Activated CD8-positive, alpha-beta memory T cell treated with anti-CD3 and anti-CD28 coated beads, Interleukin-2, amount 50 U/mL, for 1 hour (primary cell): ENCODE measurements around the gene MAST4.

Source experiments
- DNase-seq: peaks from one replicate; pipeline ENCODE4 v3.0.0-alpha.2; 2020; ENCODE audit errors: extremely low read depth

MAST4 gene

DNA sequence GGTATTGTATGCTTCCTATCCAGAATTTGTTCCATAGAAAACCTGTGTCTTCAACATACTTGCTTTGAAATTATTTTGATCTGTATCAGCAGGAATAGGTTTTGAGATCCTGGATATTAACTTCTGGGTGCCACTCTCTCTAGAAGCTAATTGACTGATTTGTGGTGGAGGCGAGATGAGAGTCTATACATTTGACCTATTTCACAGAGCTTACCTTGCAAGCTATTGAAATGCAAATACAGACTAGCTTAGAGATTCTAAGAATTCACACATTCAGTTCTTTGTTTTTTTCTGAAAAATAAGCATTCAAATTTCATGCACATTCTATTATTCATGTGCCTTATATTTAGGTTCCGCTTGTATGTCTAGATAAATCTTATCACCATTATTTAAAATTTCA, 246.3 kb downstream of the MAST4 start:
- DNase-seq = no peak

DNA sequence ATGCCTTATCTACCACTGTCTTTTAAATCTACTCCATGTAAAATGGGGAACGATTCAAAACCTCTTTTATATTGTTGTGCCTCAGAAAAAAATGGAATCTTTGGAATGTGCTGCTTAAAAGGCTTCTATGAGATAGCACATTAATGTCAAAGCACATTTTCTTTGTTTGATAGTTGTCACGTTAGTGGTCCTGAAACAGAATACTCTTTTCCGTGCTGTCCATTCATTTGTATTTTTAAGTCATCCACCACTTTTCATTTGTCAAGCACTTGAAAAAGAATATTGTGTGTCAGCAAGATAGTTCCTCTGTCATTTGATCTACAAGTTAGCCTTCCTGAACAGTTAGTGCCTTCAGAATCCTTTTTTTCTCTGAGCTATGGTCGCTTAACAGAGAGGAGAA, 246.9 kb downstream of the MAST4 start:
- no peak for DNase-seq

DNA sequence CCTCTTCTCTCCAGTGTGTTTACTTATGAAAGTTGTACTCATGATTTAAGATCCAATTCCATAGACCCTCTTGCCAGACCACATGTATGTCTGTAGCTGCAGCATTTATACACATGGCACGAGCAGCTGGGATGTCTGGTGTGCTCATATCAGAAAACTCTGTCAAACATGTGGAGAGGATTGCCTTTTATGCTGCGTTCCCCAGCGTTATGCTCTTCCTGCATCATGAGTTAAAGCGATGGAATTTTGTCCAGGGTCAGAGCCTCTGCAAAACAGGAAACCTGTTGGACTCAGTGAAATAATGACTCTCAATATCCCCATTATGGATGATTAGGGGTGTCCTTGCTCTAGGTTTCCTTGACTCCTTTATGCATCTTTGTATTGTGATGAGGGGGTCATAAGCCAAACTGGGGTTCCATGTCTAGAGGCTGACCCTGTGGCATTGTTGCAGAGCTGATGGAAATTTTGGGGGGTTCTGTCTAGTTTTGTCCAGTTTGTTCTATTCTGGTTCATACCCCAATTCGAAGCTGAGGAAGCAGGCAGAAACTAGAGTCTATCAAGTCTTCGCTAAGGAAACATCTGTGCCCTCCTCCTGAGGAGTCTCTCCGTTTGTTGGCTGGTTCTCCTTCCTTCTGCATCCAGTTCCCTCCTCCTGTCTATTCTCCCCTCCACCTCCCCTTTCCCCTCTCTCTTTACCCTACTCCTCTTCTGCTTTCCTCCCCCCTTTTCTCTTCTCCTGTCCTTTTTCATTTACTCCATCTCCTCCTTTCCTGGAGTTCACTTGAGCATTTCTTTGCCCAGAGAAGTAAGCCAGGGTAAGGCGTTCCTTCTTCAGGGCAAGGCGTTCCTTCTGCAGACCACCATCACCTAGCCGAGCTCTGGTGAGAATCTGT, 252.8 kb downstream of the MAST4 start:
- DNase-seq = no peak

DNA sequence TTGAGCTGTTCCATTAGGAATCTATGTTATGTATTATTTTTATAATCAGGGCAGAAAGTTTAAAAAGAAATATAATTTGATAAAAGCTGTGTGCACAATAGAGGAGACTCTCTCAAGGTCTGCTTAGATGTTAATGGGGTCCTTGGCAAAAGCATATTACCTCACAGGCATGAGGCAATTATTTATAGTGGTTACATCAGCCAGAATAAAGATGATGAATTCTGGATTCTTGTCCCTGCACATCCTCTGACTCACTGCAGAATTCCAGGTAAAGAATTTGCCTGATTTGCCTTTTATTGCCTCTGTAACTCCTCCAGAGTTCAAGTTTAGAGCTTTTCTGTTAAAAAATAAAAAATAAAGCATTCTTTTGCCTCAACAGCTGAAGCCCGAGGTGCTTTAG, 253.6 kb downstream of the MAST4 start:
- DNase-seq = no peak

DNA sequence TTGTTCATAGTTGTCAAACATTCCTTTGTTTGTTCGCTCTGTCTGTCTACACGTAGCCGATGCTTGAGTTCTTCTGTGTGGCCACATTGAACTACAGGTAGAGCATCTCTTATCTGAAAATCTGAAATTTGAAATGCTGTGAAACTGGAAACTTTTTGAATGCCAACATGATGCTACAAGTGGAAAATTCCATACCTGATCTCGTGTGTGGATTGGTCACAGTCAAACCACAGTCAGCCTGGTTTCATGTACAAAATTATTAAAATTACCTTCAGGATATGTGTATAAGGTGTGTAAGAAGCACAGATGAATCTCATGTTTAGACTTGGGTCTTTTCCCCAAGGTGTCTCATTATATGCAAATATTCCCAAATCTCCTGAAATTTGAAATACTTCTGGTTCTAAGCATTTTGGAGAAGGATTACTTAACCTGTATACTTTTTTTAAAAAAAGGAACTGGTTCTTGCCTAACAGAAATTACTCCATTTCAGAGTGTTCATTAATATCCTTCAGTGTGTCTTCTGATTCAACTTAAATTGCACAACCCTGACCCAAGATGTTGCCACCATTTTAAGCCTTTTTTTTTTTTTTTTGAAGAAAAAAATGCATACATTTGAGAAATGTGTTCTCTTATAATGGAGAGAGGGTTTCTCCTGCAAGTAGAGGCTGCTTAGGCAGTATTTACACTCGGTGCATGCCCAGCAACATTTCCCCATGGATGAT, 254.3 kb downstream of the MAST4 start:
- DNase-seq = no peak

DNA sequence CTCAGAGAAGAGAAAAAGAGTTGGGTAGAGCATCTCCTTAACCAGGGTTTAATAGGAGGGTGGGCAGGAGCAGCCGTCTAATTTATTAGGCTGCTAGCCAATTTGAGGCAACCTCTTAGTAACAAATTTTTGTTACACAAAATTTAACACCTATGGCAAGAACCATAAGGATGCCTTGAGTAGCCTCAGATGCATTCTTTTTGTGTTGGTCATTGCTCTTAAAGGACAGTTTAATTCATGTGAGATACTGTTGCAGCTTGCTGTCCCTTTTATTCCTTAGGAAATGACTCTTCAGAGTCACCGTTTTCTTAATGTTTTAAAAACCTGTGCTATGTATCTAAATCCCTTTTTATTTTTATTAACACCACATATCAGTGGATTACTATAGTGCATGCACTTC, 255.1 kb downstream of the MAST4 start:
- no peak for DNase-seq

DNA sequence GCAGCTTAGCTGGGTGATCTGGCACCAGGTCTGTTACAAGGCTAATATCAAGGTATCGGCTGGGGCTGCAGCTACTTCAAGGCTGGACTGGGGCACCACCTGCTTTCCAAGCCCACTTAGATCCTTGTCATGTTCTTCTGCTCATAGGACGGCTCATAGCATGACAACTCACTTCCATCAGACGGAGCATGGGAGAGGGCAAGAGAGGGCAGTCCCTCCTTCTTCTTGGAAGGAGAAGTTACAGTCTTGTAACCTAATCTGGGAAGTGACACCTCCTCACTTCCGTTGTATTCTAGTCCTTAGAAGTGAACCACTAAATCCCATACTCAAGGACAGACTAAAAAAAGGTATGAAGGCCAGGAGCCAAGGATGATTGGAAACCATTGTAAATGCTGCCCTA, 258.2 kb downstream of the MAST4 start:
- DNase-seq = no peak

DNA sequence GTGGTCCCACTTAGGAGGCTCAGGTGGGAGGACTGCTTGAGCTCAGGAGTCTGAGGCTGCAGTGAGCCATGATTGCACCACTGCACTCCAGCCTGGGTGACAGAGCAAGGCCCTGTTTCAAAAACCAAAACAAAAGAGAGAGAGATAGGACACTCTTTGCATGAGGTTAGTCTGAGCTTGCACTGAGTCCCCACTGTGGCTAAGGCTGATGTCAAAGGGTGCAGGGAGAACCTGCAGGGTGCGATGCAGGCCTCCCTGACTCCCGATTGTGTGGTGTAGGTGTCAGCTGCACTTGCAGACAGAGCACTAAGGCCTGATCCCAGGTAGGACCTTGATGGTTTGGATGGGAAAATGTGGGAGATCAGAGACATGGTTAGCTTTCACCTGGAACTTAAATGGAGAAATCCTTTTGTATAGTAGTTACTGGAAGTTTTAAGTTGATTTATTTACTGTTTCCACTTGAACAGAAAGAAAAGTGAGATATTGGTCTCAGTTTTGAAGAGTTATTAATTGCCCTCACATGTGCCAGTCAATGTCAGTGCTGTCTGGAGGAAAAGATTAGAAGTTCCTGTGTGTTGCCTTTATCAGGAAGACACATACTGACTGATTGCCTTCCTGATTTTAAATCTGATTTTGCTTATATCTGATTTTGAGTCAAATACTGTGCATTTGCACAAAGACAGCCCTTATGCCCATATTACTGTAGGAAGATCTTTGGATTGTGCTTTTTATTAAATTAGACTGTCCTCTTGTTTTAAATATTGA, 260.0 kb downstream of the MAST4 start:
- no peak for DNase-seq

DNA sequence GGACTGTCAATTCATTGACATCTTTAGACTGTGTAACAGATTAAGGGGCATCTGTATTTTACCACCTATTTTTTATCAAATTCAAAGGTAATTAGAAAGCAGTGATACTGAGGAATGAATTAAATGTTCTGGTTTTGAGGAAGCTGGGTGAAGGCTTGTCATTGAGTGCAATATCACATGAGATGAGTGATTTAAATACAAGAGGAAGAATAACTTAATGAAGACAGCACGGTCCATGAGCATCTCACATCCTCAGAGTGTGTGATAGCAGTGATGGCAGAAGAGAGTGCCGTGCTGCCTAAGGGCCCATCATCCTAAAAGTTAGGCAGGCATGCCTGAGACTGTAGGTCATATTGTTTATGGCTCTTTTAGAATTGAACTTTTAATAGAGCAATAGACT, 263.3 kb downstream of the MAST4 start:
- DNase-seq = no peak

DNA sequence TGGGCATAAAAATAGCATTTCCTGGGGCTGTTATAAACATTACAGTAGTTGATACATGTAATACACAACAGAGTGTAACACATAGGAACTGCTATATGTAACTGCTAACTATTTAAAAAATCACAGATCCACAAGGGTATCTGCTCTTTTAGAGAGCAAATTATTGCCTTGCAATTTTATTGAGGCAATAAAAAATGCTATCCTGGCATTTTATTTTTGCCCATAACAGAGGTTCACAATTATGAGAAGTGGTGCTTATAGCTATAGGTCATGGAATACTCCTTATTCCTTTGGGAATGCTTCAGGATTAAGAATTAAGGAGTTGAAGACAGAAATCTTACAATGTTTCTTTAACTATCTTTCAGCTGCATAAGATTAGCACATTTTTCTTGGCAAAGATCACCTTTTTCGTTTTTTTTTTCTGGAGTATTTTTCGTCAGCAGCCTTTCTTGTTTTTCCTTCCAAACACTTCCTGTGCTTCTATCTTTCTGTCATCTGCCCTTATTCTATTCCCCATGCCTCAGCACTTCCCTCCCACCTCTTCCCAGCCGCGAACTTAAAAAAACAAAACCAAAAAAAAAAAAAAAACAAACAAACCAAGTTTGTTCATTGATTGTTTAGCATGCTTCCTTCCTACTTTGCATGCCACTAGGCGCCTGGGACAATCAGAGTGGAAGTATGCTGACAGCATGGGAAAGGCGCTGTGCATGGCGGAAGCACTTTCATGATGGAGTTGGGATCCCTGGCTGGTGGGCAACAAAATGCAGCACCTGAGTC, 264.2 kb downstream of the MAST4 start:
- no peak for DNase-seq

DNA sequence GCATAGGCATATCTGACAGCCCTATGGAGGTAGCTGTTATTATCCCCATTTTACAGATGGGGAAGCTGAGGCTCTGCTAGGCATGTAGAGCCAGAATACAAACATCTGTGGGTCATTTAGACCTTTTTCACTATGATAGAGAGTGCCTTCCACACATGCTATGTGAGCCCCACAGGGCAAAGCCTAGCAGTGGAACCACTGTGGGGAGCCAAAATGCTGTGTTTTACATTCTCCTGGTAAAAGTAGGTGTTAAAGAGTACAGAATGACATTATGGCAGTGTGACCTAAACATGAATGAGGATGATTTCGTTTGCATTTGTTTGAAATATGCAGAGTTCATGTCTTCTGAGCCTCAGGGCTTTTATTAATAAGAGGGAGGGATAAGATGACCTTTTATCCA, 265.2 kb downstream of the MAST4 start:
- DNase-seq = no peak

DNA sequence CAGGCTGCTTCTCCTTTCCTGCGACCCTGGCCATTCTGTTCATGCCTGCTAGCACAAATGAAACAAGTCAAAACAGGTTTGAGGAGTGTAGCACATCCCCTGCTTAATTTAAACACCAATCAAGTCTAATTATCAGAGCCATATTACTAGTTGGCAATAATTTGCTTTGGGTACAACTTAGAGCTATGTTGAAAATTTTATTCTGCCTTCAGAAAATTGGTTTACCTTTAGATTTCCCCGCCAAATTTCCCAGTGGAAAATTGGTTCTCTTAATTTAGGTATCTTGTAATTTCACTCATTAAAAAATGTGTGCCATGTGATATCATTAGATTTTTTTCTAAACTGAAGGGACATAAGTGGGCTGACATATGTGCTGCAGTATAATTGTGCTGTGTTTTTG, 265.8 kb downstream of the MAST4 start:
- DNase-seq = no peak

DNA sequence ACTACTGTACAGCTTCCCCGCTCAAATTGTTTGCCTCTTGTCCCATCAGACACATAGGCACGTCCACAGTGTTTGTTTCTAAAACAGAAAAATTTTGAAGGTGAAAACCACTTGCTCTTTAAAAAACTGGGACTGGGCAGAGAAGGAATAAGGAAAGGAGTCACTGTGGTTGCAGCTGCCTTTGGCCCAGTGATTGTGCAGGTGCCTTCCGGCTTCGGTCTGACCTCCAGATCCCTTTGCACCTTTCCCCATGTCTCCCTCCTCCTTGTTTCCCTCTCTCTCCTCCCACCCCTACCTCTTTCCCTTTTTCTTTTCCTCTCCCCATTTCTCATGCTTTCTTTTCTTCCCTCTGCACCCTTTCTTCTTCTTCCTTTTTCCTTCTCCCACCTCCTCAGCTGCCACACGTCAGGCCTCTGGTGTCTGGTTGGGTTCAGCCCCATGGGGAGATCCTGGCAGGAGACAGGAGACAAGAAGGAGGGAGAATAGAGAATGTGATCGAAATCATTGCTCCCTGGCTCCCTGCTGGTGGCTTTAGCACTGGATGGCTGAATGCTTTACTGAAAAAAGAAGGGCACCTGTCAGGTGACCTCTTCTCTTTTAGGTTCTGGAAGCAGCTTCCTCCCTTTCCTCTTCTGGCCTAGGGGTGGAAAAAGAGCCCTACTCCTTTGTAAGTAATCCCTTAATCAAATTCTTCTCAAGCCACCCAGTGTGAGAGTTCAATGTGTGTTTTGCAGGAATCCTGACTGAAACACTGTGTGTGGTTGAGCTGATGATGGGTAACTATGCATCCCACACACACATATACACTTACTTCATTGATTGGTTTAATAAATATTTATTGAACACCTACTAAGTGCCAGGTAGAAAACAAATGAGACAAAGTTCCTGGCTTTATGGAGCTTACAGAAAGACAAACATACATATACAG, 267.3 kb downstream of the MAST4 start:
- no peak for DNase-seq

DNA sequence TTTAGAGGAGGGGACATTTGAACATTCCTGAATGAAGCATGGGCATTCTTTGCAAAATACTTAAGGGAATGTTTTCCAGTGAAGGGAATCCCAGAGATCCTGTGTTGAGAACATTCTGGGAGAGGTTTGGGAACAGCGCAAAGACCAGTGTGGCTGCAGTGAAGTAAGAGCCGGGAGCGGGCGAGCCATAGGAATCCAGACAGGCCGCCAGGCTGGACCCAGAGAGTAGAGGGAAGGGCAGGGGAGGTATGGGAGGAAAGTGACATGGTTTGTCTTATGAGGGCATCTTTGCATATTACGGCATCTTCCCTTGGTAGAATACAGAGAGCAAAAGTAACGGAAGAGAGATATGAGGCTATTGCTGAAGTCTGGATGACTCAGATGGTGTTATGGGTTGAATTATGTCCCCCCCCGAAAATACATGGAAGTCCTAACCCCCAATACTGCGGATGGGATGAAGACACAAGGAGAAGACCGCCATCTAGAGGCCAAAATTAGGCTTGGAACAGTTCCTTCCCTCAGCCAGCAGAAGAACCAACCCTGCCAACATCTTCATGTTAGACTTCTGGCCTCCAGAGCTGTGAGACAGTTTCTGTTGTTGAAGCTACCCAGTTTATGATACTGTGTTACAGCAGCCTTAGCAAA, 268.2 kb downstream of the MAST4 start:
- DNase-seq = no peak

DNA sequence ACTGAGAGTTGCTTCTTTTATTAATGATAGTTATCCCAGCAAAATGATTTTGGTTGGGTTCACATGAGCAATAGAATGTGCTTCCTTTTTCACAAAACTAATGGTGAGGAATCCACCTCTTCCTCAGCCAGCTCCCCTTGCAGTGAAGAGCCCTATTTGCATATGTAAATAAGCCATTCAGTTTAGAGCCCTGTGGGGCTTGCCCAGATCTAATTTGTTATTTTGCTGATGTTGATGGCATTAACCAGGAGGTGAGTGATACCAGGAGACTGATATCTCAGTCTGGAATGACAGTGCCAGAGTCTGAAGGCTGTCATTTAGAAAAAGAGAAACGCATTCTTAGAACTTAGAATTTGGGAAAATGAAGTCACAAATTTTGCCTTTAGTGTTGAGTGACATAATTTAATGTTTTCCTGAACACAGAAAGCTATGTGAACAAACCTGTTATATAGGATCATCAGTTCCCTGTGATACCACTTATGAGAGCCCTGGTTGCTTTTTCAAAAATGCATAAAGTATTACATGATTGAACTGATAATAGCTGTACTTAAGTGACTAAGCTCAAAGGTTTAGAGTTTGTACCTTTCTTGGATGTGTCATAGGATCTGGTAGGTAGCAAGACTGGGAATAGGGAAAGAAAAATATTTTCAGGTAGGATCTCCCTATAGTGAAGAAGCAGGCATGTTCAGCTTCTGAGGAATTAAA, 271.6 kb downstream of the MAST4 start:
- DNase-seq = no peak

DNA sequence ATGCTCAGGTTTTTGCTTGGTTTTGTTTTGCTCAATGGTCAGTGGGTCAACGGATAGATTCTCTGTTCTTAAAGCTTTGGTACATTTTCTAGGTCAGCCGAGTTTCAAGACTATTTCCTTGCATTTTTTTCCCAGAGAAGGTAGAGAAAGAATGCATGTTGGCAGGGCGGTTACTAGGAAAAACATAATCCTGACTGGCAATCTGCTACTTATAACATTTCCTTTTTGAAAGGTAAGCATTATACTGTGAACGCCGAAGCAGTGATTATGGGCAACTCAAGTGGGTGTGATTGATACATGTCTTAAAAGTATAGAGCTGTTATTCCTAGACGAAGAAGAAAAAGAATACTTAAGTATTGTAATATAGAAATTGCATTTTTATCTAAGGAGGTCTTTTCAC, 273.2 kb downstream of the MAST4 start:
- no peak for DNase-seq

DNA sequence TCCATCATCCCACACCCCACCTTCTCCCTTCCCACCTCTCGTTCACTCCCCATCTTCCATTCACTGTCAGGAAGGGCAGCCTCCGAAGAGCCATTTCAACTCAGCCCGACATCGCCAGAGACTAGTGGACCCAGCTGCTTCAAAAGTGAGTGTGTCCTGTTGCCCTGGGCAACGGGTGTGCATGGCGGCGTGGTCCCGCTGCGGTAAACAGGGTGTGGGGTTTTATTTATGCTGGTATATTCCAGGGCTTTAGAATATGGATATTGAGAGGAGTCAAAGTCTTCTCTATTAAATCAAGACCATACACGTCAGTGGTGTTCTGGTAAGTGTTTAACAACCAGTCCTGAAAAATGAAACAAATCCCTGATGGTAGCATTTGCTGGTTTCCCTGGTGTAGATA, 274.5 kb downstream of the MAST4 start:
- no peak for DNase-seq

DNA sequence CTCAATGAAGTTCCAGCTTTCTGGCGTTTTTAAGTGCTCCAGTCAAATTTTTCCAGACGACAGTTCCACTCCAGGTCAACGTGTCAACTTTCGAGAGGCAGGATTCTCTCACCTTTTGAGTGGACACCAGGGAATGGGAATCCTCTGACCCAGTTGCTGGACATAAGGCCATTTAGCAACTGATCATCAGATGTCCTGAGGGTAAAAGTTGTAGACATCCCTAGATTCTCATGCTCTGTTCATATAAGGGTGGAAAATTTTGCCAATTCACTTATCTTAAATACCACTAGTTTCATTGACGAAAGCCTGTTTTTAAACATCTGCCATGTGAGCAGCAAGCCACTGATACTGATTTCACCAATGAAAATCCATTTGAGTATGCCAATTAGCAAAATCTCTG, 275.5 kb downstream of the MAST4 start:
- DNase-seq = no peak

DNA sequence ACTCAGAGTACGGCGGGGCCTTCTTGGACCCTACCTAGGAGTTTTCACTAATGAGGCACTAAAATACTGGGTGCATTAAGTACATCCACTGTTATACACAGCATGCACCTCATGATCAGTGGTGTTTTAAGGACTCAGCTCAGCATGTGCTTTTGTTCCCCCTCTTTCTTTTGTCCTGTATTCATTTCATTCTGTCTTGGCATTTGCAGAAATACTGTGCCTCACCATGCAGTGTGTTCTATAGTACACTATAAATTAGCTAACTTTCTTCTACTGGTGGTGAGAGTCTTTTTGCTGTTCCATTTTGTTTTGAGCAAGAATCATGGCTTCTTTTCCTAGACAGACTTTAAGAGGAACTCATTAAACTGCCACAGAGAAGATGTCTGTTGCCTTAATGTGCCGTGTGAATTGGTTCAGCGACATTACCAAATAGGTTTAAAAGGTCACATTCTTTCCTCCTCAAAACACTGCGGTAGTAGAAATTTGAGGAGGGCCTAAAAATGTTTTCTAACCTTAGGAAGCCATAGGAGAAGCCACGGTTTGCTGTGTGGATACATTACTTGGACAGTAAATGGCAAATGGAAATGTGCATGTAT, 276.6 kb downstream of the MAST4 start:
- DNase-seq = no peak
